Measurements from ENCODE around the gene PCID2.

The PCID2 gene

GRCh38 chr13:113170511-113170910, 38.0 kb downstream of the PCID2 start:
- DNase-seq = no peak
- Histone ChIP-seq H4K20me1 (ENCODE audit: insufficient read depth, low read length) (no peaks in the 10 kb centered on the region), H3F3A (ENCODE audit: insufficient read depth, low read length) (no peaks in the 10 kb centered on the region), H3K9me3 (replicated peaks; ENCODE audit: insufficient read depth, low read length) (no peaks in the 10 kb centered on the region), H3K4me3 (ENCODE audit: low read length) (no peak overlapping the region), H2AFZ (ENCODE audit: low read length) (no peak overlapping the region), H3K27ac (ENCODE audit: low read length) (no peak overlapping the region), H3K4me2 (ENCODE audit: low read depth, low read length) (no peak overlapping the region), H3K9ac (ENCODE audit: low read length) (no peak overlapping the region), H3K27me3 (replicated peaks; ENCODE audit: insufficient read depth, low read length) (no peaks in the 10 kb centered on the region), H3K4me1 (ENCODE audit: low read length) (no peaks in the 10 kb centered on the region), H3K79me2 (ENCODE audit: low read length) (no peaks in the 10 kb centered on the region), H3K9me2 (replicated peaks; ENCODE audit: insufficient read depth, low read length) (no peaks in the 10 kb centered on the region), H3K36me3 (replicated peaks; ENCODE audit: insufficient read depth, low read length) (0 out of 2 replicates have a peak, but pooled peaks cover 3% of the 10 kb centered on the region)
- TF ChIP-seq, protein P1, sequence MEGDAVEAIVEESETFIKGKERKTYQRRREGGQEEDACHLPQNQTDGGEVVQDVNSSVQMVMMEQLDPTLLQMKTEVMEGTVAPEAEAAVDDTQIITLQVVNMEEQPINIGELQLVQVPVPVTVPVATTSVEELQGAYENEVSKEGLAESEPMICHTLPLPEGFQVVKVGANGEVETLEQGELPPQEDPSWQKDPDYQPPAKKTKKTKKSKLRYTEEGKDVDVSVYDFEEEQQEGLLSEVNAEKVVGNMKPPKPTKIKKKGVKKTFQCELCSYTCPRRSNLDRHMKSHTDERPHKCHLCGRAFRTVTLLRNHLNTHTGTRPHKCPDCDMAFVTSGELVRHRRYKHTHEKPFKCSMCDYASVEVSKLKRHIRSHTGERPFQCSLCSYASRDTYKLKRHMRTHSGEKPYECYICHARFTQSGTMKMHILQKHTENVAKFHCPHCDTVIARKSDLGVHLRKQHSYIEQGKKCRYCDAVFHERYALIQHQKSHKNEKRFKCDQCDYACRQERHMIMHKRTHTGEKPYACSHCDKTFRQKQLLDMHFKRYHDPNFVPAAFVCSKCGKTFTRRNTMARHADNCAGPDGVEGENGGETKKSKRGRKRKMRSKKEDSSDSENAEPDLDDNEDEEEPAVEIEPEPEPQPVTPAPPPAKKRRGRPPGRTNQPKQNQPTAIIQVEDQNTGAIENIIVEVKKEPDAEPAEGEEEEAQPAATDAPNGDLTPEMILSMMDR (IDR thresholded peaks at IDR 0.05; ENCODE audit: low read length) = no peak
- no peak for TF ChIP-seq EZH2phosphoT487 (IDR thresholded peaks at IDR 0.05; ENCODE audit: low read length)

GRCh38 chr13:113169277-113170272, 38.9 kb downstream of the PCID2 start:
- Histone ChIP-seq H3K36me3 (replicated peaks; ENCODE audit: insufficient read depth, low read length) (no peaks in the 10 kb centered on the region), H4K20me1 (ENCODE audit: insufficient read depth, low read length) (no peaks in the 10 kb centered on the region), H2AFZ (ENCODE audit: low read length) (no peak overlapping the region), H3K27me3 (replicated peaks; ENCODE audit: insufficient read depth, low read length) (no peaks in the 10 kb centered on the region), H3K27ac (ENCODE audit: low read length) (no peak overlapping the region), H3K4me3 (ENCODE audit: low read length) (no peak overlapping the region), H3K4me1 (ENCODE audit: low read length) (no peaks in the 10 kb centered on the region), H3F3A (ENCODE audit: insufficient read depth, low read length) (no peaks in the 10 kb centered on the region), H3K4me2 (ENCODE audit: low read depth, low read length) (no peak overlapping the region), H3K9me2 (replicated peaks; ENCODE audit: insufficient read depth, low read length) (no peaks in the 10 kb centered on the region), H3K79me2 (ENCODE audit: low read length) (no peaks in the 10 kb centered on the region), H3K9ac (ENCODE audit: low read length) (no peak overlapping the region), H3K9me3 (replicated peaks; ENCODE audit: insufficient read depth, low read length) (no peaks in the 10 kb centered on the region)
- DNase-seq = no peak
- no peak for TF ChIP-seq EZH2phosphoT487 (IDR thresholded peaks at IDR 0.05; ENCODE audit: low read length)
- TF ChIP-seq, protein P1 (IDR thresholded peaks at IDR 0.05; ENCODE audit: low read length) = no peak
- TF ChIP-seq EZH2 (optimal IDR thresholded peaks at IDR 0.05; ENCODE audit: low read depth, low read length) = no peak

GRCh38 chr13:113168211-113168610, 40.3 kb downstream of the PCID2 start:
- TF ChIP-seq EZH2 (optimal IDR thresholded peaks at IDR 0.05; ENCODE audit: low read depth, low read length) = no peak
- TF ChIP-seq, protein P1 (IDR thresholded peaks at IDR 0.05; ENCODE audit: low read length) = no peak
- TF ChIP-seq EZH2phosphoT487 (IDR thresholded peaks at IDR 0.05; ENCODE audit: low read length) = no peak
- Histone ChIP-seq H3K9me2 (replicated peaks; ENCODE audit: insufficient read depth, low read length) (no peaks in the 10 kb centered on the region), H3K36me3 (replicated peaks; ENCODE audit: insufficient read depth, low read length) (no peaks in the 10 kb centered on the region), H3K4me3 (ENCODE audit: low read length) (no peak overlapping the region), H3K27me3 (replicated peaks; ENCODE audit: insufficient read depth, low read length) (peaks cover 5% of the 10 kb centered on the region), H3K4me2 (ENCODE audit: low read depth, low read length) (no peak overlapping the region), H3F3A (ENCODE audit: insufficient read depth, low read length) (no peaks in the 10 kb centered on the region), H3K9ac (ENCODE audit: low read length) (no peak overlapping the region), H3K9me3 (replicated peaks; ENCODE audit: insufficient read depth, low read length) (no peaks in the 10 kb centered on the region), H3K79me2 (ENCODE audit: low read length) (no peaks in the 10 kb centered on the region), H3K27ac (ENCODE audit: low read length) (no peak overlapping the region), H2AFZ (ENCODE audit: low read length) (no peak overlapping the region), H3K4me1 (ENCODE audit: low read length) (no peaks in the 10 kb centered on the region), H4K20me1 (ENCODE audit: insufficient read depth, low read length) (no peaks in the 10 kb centered on the region)
- DNase-seq = no peak

Data from MM.1S (cell line).